Nucleus accumbens (tissue), 56 donors: ENCODE results near the gene PPP2R5D.
A peak's percentile ranks its signal among the peaks of the same experiment; 100 is the strongest.

ENCODE experiments used
- DNase-seq, 56 donors: peaks; one replicate each; lab custom pipeline; 2025; lab: John Stamatoyannopoulos, UW

Gene PPP2R5D

DNA sequence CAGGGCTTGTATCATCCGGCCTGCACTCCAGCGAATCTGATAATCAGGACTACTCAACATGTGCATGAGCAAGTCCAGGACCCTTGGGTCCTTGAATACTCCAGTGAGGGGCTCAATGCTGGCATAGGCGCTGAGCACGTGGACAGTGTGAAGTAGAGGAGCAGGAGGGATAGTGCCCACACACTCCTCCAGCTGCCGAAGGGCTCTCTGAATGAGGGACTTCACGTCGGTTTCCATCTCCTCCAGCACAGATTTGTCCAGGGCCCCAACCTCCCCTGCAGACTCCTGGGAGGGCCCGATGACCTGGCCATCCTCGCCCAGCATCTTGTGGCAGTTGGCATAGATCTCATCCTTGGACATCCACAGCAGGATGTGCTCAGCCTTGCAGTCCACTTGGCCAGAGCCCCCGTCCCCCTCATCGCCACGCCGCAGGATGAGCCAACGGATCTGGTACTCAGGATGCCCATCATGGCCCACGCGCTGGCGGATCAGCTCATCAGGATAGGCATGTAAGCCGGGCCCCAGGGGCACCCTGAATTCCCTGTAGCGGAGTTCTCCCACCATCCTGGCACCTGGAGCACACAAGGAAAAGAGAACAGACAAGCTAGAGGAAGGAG, 68.0 kb downstream of the PPP2R5D start:
- no peak for DNase-seq

- DNase-seq = peak in 11 of 56 donors; percentile 11 to 58 (median 39)
Observed at GRCh38 chr6:43052842-43053544, 68.6 kb downstream of the PPP2R5D start.

DNA sequence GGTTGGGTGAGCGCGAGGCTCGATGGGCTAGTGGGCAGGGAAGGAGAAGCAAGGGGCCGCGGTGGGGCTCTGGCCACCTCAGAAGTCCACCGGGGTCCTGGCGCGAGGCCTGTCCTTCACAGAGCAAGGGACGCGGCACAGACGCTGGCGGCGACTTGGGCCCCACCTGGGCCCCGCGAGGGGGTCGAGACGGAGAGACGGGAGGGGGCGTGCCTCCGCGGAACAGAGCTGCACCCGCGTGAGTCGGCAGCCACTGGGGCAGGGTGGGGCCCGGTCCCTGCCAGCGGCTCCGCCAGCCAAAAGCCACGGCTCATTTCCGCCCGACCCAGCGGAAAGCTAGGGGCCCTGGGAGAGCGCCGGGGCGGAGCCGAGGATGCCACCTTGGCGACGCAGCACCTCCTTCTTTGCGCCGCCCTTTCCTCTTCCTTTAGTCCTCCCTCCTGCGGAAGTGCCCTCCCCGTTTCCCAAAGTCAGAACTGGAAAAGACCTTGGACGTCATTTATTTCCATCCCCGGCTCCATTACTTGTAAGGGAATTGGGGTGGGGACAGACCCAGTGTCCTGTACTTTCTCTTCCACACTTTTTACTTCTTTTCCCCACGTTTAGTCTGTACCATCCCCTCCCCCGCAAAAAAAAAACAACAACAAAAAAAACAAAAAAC, 69.3 kb downstream of the PPP2R5D start, which contains the start of gene CUL7:
CUL7 (minus strand) TSS at position 307 of the 661 bp plus-strand sequence. CDS start 1,063 bp downstream, outside the sequence.
- peak in 54 of 56 donors; percentile 13 to 92 (median 70) for DNase-seq

- no peak for DNase-seq
Observed at GRCh38 chr6:43054206-43054943, 70.0 kb downstream of the PPP2R5D start.

DNA sequence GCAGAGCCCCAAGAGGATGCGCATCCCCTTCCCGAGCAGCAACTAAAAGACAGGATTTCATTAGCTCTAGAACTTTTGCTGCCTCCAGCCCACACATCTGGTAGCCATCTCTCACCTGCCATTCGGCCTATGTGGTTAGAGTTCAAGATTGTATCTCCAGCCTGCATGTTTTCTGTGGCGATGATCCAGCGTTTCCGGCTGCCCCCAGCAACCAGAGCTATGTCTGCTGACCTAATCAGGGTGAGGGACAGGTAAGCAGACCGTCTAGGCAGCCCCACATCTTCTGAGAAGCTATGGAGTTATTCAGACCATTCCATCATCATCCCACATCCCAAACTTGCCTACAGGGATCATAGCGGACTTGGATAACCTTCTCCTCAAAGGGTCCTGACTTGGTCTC, 71.6 kb downstream of the PPP2R5D start:
- DNase-seq = no peak

DNA sequence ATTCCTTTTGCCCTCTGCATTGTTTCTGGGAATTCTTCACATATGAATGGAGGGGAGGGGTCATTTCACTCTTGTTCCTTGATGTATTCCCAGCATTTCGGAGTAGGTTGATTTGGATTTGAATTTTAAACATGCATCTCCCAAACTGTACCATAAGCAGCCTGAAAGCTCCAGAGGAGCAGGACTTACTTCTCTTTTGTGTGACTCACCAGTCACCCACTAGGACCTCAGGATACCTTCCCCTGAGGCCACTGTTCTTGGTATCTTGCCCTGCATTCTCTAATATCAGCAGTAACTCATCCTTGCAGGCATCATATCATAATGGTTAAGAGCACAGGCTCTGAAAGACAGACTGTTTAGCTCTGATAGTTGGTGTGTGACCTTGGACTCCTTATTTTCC, 74.2 kb downstream of the PPP2R5D start:
- DNase-seq = no peak

DNA sequence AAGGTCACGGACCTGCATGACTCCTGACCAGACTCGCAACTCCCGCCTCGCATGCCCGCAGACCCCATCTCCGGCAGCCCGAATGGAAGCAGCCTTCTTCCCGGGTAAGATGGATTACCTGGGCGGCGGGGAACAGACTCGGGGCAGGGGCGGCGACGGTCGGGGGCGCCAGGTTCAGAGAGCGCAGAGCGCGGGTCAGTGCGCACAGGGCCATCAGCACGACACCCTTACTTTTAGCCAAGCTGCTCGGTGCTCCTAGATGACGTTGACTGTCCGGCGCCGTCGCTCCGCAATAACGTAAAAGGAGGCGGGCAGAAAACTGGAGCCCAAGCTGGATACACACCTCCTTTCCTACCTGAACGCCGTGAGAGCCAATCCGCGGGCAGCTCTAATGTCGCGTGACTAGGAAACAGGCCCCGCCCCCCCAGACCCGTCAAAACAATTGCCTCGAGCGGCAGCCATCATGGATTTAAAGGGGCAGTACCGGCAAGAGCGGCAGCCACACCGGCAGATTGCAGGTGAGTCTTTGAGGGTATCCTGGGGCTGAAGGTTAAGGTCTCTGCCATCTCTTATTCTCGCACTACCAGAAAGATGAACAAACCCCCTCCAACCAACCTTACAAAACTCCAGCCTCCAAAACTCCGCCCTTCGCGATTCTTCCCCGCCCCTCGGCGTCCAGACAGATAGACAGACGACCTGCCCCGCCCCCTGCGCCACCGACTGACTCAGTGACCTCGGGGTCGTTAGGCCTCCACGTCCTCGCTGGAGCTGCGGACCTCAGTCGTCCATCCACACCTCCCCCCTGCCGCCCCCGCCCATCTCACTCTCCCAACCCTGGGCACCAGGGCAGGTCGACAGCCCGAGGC, 75.0 kb downstream of the PPP2R5D start, which contains the start of the genes KLC4 and MRPL2:
KLC4 (plus strand) TSS at position 464 of the 866 bp plus-strand sequence. CDS start 1,705 bp downstream, outside the sequence.
MRPL2 (minus strand) TSS at position 267 of the 866 bp plus-strand sequence; CDS start at position 214, 53 bp downstream.
- DNase-seq = peak; percentile 92 to 100 (median 98)

- no peak for DNase-seq
Observed at GRCh38 chr6:43060034-43060754, 75.8 kb downstream of the PPP2R5D start.

GRCh38 chr6:43060755-43061633, 76.6 kb downstream of the PPP2R5D start:
- DNase-seq = no peak

DNA sequence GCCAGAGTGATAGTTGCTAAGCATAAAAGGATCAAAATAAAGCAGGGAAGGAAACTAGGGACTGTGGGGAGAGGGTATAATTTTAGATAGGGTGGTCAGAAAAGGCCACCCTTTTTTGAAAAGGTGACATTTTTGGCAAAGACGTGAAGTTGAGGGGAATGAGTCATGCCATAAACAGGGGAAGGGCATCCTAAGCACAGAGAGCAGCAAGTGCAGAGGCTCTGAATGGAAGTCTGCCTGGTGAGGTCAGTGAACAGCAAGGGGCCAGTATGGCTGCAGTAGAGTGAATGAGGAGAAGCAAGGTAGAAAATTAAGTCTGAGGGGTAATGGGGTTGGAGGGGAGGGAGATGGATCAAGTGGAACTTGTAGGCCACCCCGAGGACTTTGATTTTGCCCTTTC, 77.5 kb downstream of the PPP2R5D start:
- DNase-seq = no peak
